ENCODE data around the gene SLC24A3.
"Not testable (repeated sequence)": the region's sequence is repeated elsewhere in the genome, so short reads cannot be mapped to it uniquely, and the experiment has no call there.

SLC24A3 gene

GRCh38 chr20:19734811-19735210 lies 522.4 kb downstream of the SLC24A3 start:
- DNase-seq: no peak

- peak in 1 of 2 experiments; percentile 14 for DNase-seq
Measured at GRCh38 chr20:19735446-19735845, 523.0 kb downstream of the SLC24A3 start.

GRCh38 chr20:19737025-19737424 lies 524.6 kb downstream of the SLC24A3 start:
- DNase-seq: no peak

GRCh38 chr20:19738951-19739350 lies 526.5 kb downstream of the SLC24A3 start:
- no peak for DNase-seq

- no peak for DNase-seq
Measured at GRCh38 chr20:19739351-19739750, 526.9 kb downstream of the SLC24A3 start.

- no peak for DNase-seq
Measured at GRCh38 chr20:19740512-19740911, 528.1 kb downstream of the SLC24A3 start.

GRCh38 chr20:19741924-19742323 lies 529.5 kb downstream of the SLC24A3 start:
- no peak for DNase-seq

GRCh38 chr20:19742974-19743639 lies 530.7 kb downstream of the SLC24A3 start:
- DNase-seq: no peak

GRCh38 chr20:19743640-19743995 lies 531.2 kb downstream of the SLC24A3 start:
- no peak for DNase-seq

- DNase-seq: no peak
Measured at GRCh38 chr20:19745106-19745505, 532.7 kb downstream of the SLC24A3 start.

GRCh38 chr20:19745584-19745983 lies 533.1 kb downstream of the SLC24A3 start:
- no peak for DNase-seq

- DNase-seq: no peak
Measured at GRCh38 chr20:19746396-19746795, 534.0 kb downstream of the SLC24A3 start.

- DNase-seq: no peak
Measured at GRCh38 chr20:19747903-19748302, 535.5 kb downstream of the SLC24A3 start.

- DNase-seq: no peak
Measured at GRCh38 chr20:19748681-19749080, 536.2 kb downstream of the SLC24A3 start.

GRCh38 chr20:19749618-19750071 lies 537.2 kb downstream of the SLC24A3 start:
- DNase-seq: no peak

- no peak for DNase-seq
Measured at GRCh38 chr20:19750101-19750606, 537.7 kb downstream of the SLC24A3 start.

GRCh38 chr20:19750907-19751636 lies 538.6 kb downstream of the SLC24A3 start:
- DNase-seq: no peak

GRCh38 chr20:19754201-19754600 lies 541.8 kb downstream of the SLC24A3 start:
- not testable (repeated sequence) for DNase-seq

- DNase-seq: peak; percentile 58 to 64
Measured at GRCh38 chr20:19756761-19757486, 544.5 kb downstream of the SLC24A3 start.

- peak; percentile 88 to 98 for DNase-seq
Measured at GRCh38 chr20:19757487-19758132, 545.2 kb downstream of the SLC24A3 start.

GRCh38 chr20:19758133-19758500 lies 545.7 kb downstream of the SLC24A3 start, which contains the start of gene RIN2:
Gene RIN2 (plus strand): TSS chr20:19758258. CDS start chr20:19889602, 131,344 bp downstream.
- peak; percentile 63 to 93 for DNase-seq

- no peak for DNase-seq
Measured at GRCh38 chr20:19758501-19759331, 546.3 kb downstream of the SLC24A3 start.

Measured in NCI-H526 (cell line).